Smooth muscle cell (in vitro differentiated cells): ENCODE data around the gene S100B. TPM values are rescaled to one million over a fixed set of nuclear protein-coding genes. Genes with fewer than 3 reads are reported as not detected.

Experiments used
- DNase-seq: peaks from one replicate; lab custom pipeline; 2025; ENCODE audit not compliant: unreplicated experiment; lab: John Stamatoyannopoulos, UW
- H2AFZ ChIP-seq: fragments of 200-600 bp; sonication (generic); 2 replicates; pipeline ENCODE4 v1.6.0; 2016; ENCODE audit warnings: antibody characterized with exemption, low read depth, mild to moderate bottlenecking
- H3F3A ChIP-seq: fragments of 200-600 bp; sonication (generic); 2 replicates; pipeline ENCODE4 v1.6.0; 2017; ENCODE audit warnings: antibody characterized with exemption, low read depth
- H3K27ac ChIP-seq: fragments of 200-600 bp; sonication (generic); 2 replicates; pipeline ENCODE4 v1.5.1; 2016; ENCODE audit warnings: low read depth, mild to moderate bottlenecking
- H3K27me3 ChIP-seq: fragments of 200-600 bp; sonication (generic); 2 replicates; pipeline ENCODE4 v1.6.1; 2016; ENCODE audit warnings: low read depth, mild to moderate bottlenecking
- H3K36me3 ChIP-seq: fragments of 200-600 bp; sonication (generic); 2 replicates; pipeline ENCODE4 v1.5.1; 2016; ENCODE audit warnings: low read depth
- H3K4me1 ChIP-seq: fragments of 200-600 bp; sonication (generic); 2 replicates; pipeline ENCODE4 v1.5.1; 2016; ENCODE audit warnings: low read depth
- H3K4me2 ChIP-seq: fragments of 200-600 bp; sonication (generic); 2 replicates; pipeline ENCODE4 v1.6.0; 2016; ENCODE audit warnings: mild to moderate bottlenecking
- H3K4me3 ChIP-seq: fragments of 200-600 bp; sonication (generic); 2 replicates; pipeline ENCODE4 v1.5.1; 2016; ENCODE audit warnings: mild to moderate bottlenecking
- H3K79me2 ChIP-seq: fragments of 200-600 bp; sonication (generic); 2 replicates; pipeline ENCODE4 v1.6.0; 2016; ENCODE audit warnings: low read depth, mild to moderate bottlenecking
- H3K9ac ChIP-seq: fragments of 200-600 bp; sonication (generic); 2 replicates; pipeline ENCODE4 v1.6.0; 2016; ENCODE audit warnings: low read depth
- H3K9me3 ChIP-seq: fragments of 200-600 bp; sonication (generic); replicated peaks from 2 replicates; pipeline ENCODE4 v1.5.1; 2016; ENCODE audit warnings: low read depth
- H4K20me1 ChIP-seq: fragments of 200-600 bp; sonication (generic); 2 replicates; pipeline ENCODE4 v1.6.0; 2016; ENCODE audit warnings: low read depth
- WGBS: methylation state at CpG from one replicate; pipeline ENCODE4 v1.1.7; 2016; ENCODE audit warnings: low lambda C conversion rate; 5-methylcytosine and 5-hydroxymethylcytosine counted together
- polyA plus RNA-seq: library from polyadenylated mRNA; unstranded; fragments of >200 nt; fragmentation: Nextera tagmentation; extraction: Ambion mirVana; gene quantifications from 2 replicates; pipeline ENCODE4 v1.2.1, GENCODE V29; 2016
- total RNA-seq: library from RNA; depleted of rRNA; stranded (reverse); fragments of >200 nt; gene quantifications from 2 replicates; pipeline ENCODE4 v1.2.3, GENCODE V29; 2014
- TF ChIP-seq, protein P1 (sequence below): fragments of 200-600 bp; sonication (generic); IDR thresholded peaks from 2 replicates; pipeline ENCODE4 v1.5.1; 2017; ENCODE audit warnings: borderline replicate concordance, mild to moderate bottlenecking, antibody characterized with exemption; ENCODE audit not compliant: insufficient read depth, poor library complexity, severe bottlenecking

Gene S100B
- total and polyA plus RNA-seq, 2 experiments from 2014 or later = not detected

DNA sequence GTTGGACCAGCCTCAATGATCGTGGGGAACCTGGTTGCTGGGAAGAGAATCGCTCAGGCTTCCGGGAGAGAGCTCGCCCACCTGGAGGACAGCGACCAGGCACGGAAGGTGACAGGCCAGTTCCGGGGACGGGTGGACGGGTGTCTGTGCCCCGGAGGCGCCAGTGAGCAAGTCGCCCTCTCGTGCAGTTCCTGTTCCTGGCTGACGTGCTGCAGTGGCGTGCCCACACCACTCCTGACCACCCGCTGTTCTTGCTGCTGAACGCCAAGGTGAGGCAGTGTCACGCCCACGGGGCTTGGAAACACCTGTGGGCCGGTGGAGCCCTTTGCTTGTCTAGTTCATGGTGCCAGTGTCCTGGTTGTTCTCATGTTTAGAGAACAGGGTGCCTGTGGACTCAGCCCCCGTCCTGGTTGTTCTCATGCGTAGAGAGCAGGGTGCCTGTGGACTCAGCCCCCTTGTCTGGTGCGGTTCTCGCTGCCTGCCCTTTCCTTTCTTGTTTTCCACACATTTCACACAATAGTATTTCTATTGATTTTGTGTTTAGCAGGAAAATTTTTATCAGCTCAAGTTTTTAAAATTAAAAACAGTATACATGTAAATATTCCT, 53.1 kb downstream of the S100B start:
- 95% methylated on average over 24 of the region's 24 CpGs for WGBS
- Histone ChIP-seq H3K4me3 (no peak overlapping the region), H3K79me2 (no peaks in the 10 kb centered on the region), H4K20me1 (no peaks in the 10 kb centered on the region), H3K27me3 (no peaks in the 10 kb centered on the region), H3K27ac (no peak overlapping the region), H3F3A (no peaks in the 10 kb centered on the region), H3K4me1 (no peaks in the 10 kb centered on the region), H3K36me3 (no peaks in the 10 kb centered on the region), H3K9ac (no peak overlapping the region), H3K4me2 (no peak overlapping the region), H2AFZ (no peak overlapping the region), H3K9me3 (no peaks in the 10 kb centered on the region)
- DNase-seq = no peak
- TF ChIP-seq, protein P1, sequence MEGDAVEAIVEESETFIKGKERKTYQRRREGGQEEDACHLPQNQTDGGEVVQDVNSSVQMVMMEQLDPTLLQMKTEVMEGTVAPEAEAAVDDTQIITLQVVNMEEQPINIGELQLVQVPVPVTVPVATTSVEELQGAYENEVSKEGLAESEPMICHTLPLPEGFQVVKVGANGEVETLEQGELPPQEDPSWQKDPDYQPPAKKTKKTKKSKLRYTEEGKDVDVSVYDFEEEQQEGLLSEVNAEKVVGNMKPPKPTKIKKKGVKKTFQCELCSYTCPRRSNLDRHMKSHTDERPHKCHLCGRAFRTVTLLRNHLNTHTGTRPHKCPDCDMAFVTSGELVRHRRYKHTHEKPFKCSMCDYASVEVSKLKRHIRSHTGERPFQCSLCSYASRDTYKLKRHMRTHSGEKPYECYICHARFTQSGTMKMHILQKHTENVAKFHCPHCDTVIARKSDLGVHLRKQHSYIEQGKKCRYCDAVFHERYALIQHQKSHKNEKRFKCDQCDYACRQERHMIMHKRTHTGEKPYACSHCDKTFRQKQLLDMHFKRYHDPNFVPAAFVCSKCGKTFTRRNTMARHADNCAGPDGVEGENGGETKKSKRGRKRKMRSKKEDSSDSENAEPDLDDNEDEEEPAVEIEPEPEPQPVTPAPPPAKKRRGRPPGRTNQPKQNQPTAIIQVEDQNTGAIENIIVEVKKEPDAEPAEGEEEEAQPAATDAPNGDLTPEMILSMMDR = no peak

- Histone ChIP-seq H3K4me2 (no peak overlapping the region), H3K27me3 (no peaks in the 10 kb centered on the region), H3K9me3 (no peaks in the 10 kb centered on the region), H3K9ac (no peak overlapping the region), H3K4me1 (no peaks in the 10 kb centered on the region), H3K36me3 (no peaks in the 10 kb centered on the region), H3F3A (no peaks in the 10 kb centered on the region), H3K27ac (no peak overlapping the region), H2AFZ (no peak overlapping the region), H3K79me2 (no peaks in the 10 kb centered on the region), H4K20me1 (no peaks in the 10 kb centered on the region), H3K4me3 (no peak overlapping the region)
- TF ChIP-seq, protein P1 = no peak
- no peak for DNase-seq
- WGBS = 95% methylated on average over 12 of the region's 12 CpGs
These were observed 54.6 kb downstream of the S100B start for GRCh38 chr21:46550116-46550941.

- no peaks in the 10 kb centered on the region for H4K20me1 ChIP-seq
- H3K4me3 ChIP-seq = no peak overlapping the region
- H2AFZ ChIP-seq = no peak overlapping the region
- H3K9me3 ChIP-seq = no peaks in the 10 kb centered on the region
- over 99% methylated on average over 18 of the region's 18 CpGs for WGBS
- no peaks in the 10 kb centered on the region for H3K79me2 ChIP-seq
- TF ChIP-seq, protein P1 = no peak
- no peak for DNase-seq
- H3F3A ChIP-seq = no peaks in the 10 kb centered on the region
- no peaks in the 10 kb centered on the region for H3K4me1 ChIP-seq
- H3K27me3 ChIP-seq = no peaks in the 10 kb centered on the region
- H3K4me2 ChIP-seq = no peak overlapping the region
- H3K36me3 ChIP-seq = no peaks in the 10 kb centered on the region
- H3K27ac ChIP-seq = no peak overlapping the region
- no peak overlapping the region for H3K9ac ChIP-seq
These were observed 55.2 kb downstream of the S100B start for GRCh38 chr21:46549650-46550049.

Other genes with a start within 250 kb of the S100B start
- gene DIP2A, start 146.2 kb downstream of the S100B start, total RNA-seq = 24.8 and 29.2 TPM in 2 replicates
- gene DIP2A, start 146.2 kb downstream of the S100B start, polyA plus RNA-seq = 11.5 and 22.1 TPM in 2 replicates
- gene PRMT2, start 30.6 kb upstream of the S100B start, total RNA-seq = 51.4 and 61.9 TPM in 2 replicates
- gene PRMT2, start 30.6 kb upstream of the S100B start, polyA plus RNA-seq = 95.7 and 97.9 TPM in 2 replicates